Measurements from ENCODE around the gene ATG16L2. TPM values are rescaled to one million over a fixed set of nuclear protein-coding genes. Genes with fewer than 3 reads are reported as not detected.

Gene ATG16L2
- total and polyA plus RNA-seq, 2 donors (not counting 1 experiment from before 2014, with no cell fraction given), result 212 to 350 TPM

DNA sequence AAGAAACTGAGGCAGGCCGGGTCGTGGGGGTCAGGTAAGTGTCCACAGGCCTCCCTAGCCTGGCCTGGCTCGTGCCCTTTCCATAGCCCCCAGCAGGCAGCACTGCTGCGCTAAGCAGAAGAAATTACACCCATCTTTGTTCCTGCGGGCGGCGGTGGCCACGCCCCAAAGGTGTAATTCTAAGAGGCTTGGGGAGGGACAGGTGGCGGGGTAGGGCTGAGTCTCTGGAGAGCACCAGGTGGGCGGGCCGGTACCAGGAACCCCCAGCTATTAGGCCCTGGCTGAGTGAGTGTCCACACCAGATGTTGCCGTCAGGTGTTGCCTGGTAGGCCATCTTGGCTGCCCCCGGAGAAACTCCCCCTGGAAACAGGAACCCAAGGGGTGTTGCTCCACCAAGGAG is 49.7 kb upstream of the ATG16L2 start:
- intact Hi-C loops (cut with micrococcal nuclease), result no loop called here
- Histone ChIP-seq H3K9me3 (ENCODE audit: control extremely low read depth in 1 of 3, control insufficient read depth in 2 of 3, insufficient read depth in 1 of 3, low read length in 2 of 3) (no peaks in the 10 kb centered on the region), H3K4me3 (ENCODE audit: control extremely low read depth in 1 of 5, extremely low read depth in 1 of 5, insufficient read depth in 1 of 5, low read depth in 2 of 5, low read length in 4 of 5) (no peak overlapping the region), H4K20me1 (ENCODE audit: control insufficient read depth, insufficient read depth, low read length, poor library complexity, severe bottlenecking) (no peaks in the 10 kb centered on the region), H3K36me3 (replicated peaks in 1 of 2; ENCODE audit: control extremely low read depth in 1 of 2, control insufficient read depth in 1 of 2, extremely low read depth in 1 of 2, insufficient read depth in 2 of 2, low read length in 1 of 2) (no peaks in the 10 kb centered on the region), H3K9ac (ENCODE audit: low read length) (no peak overlapping the region), H3K4me2 (replicated peaks; ENCODE audit: low read depth, low read length, poor library complexity, severe bottlenecking) (no peak overlapping the region), H3K4me1 (ENCODE audit: control insufficient read depth in 2 of 2, insufficient read depth in 2 of 2, low read length in 2 of 2) (peaks cover 19 to 20% of the 10 kb centered on the region in 2 donors), H2AFZ (ENCODE audit: insufficient read depth, low read depth, low read length, poor library complexity, severe bottlenecking) (no peak overlapping the region), H3K27me3 (replicated peaks in 1 of 4; ENCODE audit: control extremely low read depth in 1 of 4, control insufficient read depth in 3 of 4, insufficient read depth in 4 of 4, low read length in 3 of 4) (no peaks in the 10 kb centered on the region), H3K27ac (ENCODE audit: low read length in 2 of 2) (no peak overlapping the region), H3K79me2 (ENCODE audit: control insufficient read depth, insufficient read depth, low read length) (no peaks in the 10 kb centered on the region)
- H3K4me3 Mint-ChIP-seq, result no peak overlapping the region
- ChIA-PET CTCF (interaction anchor here (0.6 kb wide), 1 partner anchor 34 kb away, joined by 3 read pairs; no protein-coding TSS in a partner anchor), POLR2A (no interaction called here)
- peaks cover 24% of the 10 kb centered on the region for H3K4me1 Mint-ChIP-seq
- DNase-seq (no peak), ATAC-seq (ENCODE audit: low read depth) (no peak)
- no peaks in the 10 kb centered on the region for H3K27me3 Mint-ChIP-seq
- 93% methylated on average over 11 of the region's 13 CpGs for WGBS (ENCODE audit: insufficient coverage)
- H3K9me3 Mint-ChIP-seq (ENCODE audit: insufficient read depth), result no peaks in the 10 kb centered on the region
- TF ChIP-seq, protein P1, sequence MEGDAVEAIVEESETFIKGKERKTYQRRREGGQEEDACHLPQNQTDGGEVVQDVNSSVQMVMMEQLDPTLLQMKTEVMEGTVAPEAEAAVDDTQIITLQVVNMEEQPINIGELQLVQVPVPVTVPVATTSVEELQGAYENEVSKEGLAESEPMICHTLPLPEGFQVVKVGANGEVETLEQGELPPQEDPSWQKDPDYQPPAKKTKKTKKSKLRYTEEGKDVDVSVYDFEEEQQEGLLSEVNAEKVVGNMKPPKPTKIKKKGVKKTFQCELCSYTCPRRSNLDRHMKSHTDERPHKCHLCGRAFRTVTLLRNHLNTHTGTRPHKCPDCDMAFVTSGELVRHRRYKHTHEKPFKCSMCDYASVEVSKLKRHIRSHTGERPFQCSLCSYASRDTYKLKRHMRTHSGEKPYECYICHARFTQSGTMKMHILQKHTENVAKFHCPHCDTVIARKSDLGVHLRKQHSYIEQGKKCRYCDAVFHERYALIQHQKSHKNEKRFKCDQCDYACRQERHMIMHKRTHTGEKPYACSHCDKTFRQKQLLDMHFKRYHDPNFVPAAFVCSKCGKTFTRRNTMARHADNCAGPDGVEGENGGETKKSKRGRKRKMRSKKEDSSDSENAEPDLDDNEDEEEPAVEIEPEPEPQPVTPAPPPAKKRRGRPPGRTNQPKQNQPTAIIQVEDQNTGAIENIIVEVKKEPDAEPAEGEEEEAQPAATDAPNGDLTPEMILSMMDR (IDR thresholded peaks at IDR 0.05), result no peak
- H3K27ac Mint-ChIP-seq, result no peak overlapping the region

DNA sequence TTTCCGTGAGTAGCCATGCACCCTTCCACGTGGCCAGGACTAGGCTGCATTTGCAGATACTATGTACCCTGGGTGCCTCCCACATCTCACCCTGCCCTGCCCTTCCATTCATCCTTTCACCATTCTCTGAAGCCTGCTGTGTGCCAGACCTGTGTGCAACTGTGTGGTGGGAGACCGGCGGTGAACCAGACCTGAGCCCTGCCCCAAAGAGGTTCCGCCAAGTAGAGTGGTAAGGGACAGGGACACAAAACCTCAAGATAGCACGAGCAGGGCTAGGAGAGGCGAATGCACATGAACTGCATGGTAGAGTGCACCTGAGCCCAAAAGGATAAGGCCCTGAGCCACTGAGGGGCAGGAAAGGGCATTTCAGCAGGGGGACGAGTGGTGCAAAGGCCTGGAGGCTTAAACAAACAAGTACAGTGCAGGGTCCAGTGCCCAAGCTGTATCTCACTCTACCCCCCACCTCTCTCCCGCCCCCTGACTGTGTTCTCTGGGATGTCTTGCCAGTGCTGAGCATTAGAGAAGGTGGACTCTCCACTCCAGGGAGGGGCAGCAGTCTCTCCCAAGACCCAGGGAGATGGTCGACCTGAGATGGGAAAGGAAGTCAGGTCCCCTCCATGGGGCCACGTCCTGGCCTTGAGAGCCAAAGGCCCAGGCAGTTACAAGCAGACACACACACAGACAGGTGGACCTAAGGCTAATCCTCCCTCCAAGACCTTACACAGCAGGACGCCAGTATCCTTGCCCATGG is 47.9 kb upstream of the ATG16L2 start:
- no peak overlapping the region for H2AFZ ChIP-seq (ENCODE audit: insufficient read depth, low read depth, low read length, poor library complexity, severe bottlenecking)
- no peaks in the 10 kb centered on the region for H3K9me3 ChIP-seq (ENCODE audit: control extremely low read depth in 1 of 3, control insufficient read depth in 2 of 3, insufficient read depth in 1 of 3, low read length in 2 of 3)
- H3K27me3 ChIP-seq (replicated peaks in 1 of 4; ENCODE audit: control extremely low read depth in 1 of 4, control insufficient read depth in 3 of 4, insufficient read depth in 4 of 4, low read length in 3 of 4), result no peaks in the 10 kb centered on the region
- Mint-ChIP-seq H3K27me3 (no peaks in the 10 kb centered on the region), H3K4me3 (no peak overlapping the region), H3K4me1 (peaks cover 24% of the 10 kb centered on the region), H3K9me3 (ENCODE audit: insufficient read depth) (no peaks in the 10 kb centered on the region), H3K27ac (no peak overlapping the region)
- H3K36me3 ChIP-seq (replicated peaks in 1 of 2; ENCODE audit: control extremely low read depth in 1 of 2, control insufficient read depth in 1 of 2, extremely low read depth in 1 of 2, insufficient read depth in 2 of 2, low read length in 1 of 2), result no peaks in the 10 kb centered on the region
- H3K79me2 ChIP-seq (ENCODE audit: control insufficient read depth, insufficient read depth, low read length), result no peaks in the 10 kb centered on the region
- no peaks in the 10 kb centered on the region for H4K20me1 ChIP-seq (ENCODE audit: control insufficient read depth, insufficient read depth, low read length, poor library complexity, severe bottlenecking)
- ATAC-seq (ENCODE audit: low read depth), result no peak
- no peak overlapping the region for H3K4me3 ChIP-seq (ENCODE audit: control extremely low read depth in 1 of 5, extremely low read depth in 1 of 5, insufficient read depth in 1 of 5, low read depth in 2 of 5, low read length in 4 of 5)
- no peak for TF ChIP-seq EZH2 (IDR thresholded peaks at IDR 0.05; ENCODE audit: borderline replicate concordance, insufficient read depth, low read depth, low read length, poor library complexity, severe bottlenecking)
- TF ChIP-seq, protein P1 (IDR thresholded peaks at IDR 0.05), result no peak
- CTCF ChIA-PET, result interaction anchor here (0.6 to 1.5 kb wide), 3 partner anchors 21 to 41 kb away, joined by 3 to 7 read pairs (median 4); no protein-coding TSS in a partner anchor
- no peak overlapping the region for H3K27ac ChIP-seq (ENCODE audit: low read length in 2 of 2)
- WGBS (ENCODE audit: insufficient coverage), result 92% methylated on average over 9 of the region's 12 CpGs
- H3K9ac ChIP-seq (ENCODE audit: low read length), result no peak overlapping the region
- DNase-seq, result no peak
- no peak overlapping the region for H3K4me2 ChIP-seq (replicated peaks; ENCODE audit: low read depth, low read length, poor library complexity, severe bottlenecking)
- POLR2A ChIA-PET, result interaction anchor here (0.7 kb wide), 2 partner anchors 15 to 409 kb away, joined by 4 read pairs; no protein-coding TSS in a partner anchor
- peaks cover 19 to 20% of the 10 kb centered on the region in 2 donors for H3K4me1 ChIP-seq (ENCODE audit: control insufficient read depth in 2 of 2, insufficient read depth in 2 of 2, low read length in 2 of 2)
- intact Hi-C loops (cut with micrococcal nuclease), result no loop called here
